SU-DHL-6 (cell line): Measurements from ENCODE around the gene TEC.

Experiments
- CTCF ChIP-seq: fragments of 200-600 bp; sonication (generic); IDR thresholded peaks from one replicate; pipeline ENCODE4 v1.5.1; 2017; ENCODE audit warnings: antibody characterized with exemption, mild to moderate bottlenecking, low read length, moderate library complexity; ENCODE audit not compliant: insufficient read depth, poor library complexity, severe bottlenecking
- EZH2phosphoT487 ChIP-seq: fragments of 200-600 bp; sonication (generic), shearing (Covaris generic); conservative IDR thresholded peaks from 2 replicates; pipeline ENCODE4 v1.6.1; 2018; ENCODE audit warnings: mild to moderate bottlenecking, antibody characterized with exemption, low read length, moderate library complexity, mixed read lengths

GRCh38 chr4:48157271-48157670, 112.4 kb downstream of the TEC start:
- TF ChIP-seq CTCF: no peak
- TF ChIP-seq EZH2phosphoT487: no peak
